T follicular helper cell (primary cell): ENCODE results near the gene TRAP1.
A peak's percentile ranks its signal among the peaks of the same experiment; 100 is the strongest.

Experiments
- DNase-seq: peaks from one replicate; pipeline ENCODE4 v3.0.0-alpha.2; 2020; ENCODE audit warnings: low read depth
- total RNA-seq, 2 experiments: gene quantifications; one replicate each; lab custom pipeline; 2026; lab: John Stamatoyannopoulos, UW

TRAP1 gene
- total RNA-seq: 81.2 to 255 reads per million in 2 experiments

DNA sequence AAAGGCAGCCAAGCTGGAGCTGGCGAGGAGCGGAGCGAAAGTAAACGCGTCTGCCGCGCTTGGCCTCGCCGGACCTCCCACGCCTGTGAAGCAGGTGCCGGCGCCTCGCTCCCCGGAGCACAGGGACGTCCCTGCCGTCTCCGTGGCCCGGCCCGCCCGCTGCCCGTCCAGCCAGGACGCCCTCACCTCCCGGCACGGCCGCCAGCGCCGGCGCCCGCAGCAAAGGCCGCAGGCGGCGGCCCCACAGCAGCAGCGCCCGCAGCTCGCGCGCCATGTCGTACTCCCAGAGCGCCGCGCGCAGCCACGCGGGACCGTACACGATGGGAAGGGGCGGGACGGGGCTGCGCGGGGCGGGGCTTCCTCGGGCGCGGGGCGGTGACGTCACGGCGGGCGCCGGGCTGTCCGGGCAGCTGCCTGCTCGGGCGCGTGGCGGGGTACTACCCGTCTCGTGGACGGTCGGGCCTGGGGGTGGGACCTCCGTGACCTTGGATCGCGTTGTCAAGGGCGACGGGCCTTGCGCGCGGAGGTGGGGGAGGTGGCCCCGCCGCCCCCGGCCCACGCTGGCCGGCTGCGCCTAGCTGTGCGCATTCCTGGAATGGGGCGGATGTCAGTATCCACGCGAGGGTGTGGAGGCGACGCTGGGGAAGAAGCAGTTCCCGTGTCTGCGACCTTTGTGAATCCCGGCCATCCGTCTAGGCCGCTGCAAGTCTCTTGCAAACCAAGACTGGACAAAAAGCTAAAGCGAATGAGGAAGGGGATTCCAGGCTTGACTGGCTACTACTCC, at the start of gene TRAP1:
TSS of gene TRAP1 (minus strand) at position 290 of the 784 bp plus-strand sequence. CDS start at position 274, 16 bp downstream.
- DNase-seq: peak; percentile 87

DNA sequence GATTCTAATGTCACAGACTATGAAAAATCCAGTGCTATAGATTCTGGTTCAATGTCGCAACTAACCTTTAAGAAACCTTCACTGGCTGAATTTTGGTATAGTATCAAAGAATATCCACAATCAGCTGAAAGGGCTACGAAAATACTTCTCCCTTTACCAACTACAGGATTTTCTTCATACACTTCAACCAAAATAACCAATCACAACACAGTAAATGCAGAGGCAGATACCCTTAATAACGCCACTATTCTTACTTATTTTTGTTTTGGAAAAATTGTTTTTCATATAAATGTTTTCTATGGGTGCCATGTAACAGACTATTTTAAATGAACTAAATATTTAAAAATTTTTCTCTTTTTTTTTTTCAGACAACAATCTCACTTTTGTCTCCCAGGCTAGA, 48.9 kb upstream of the TRAP1 start:
- DNase-seq: no peak

DNA sequence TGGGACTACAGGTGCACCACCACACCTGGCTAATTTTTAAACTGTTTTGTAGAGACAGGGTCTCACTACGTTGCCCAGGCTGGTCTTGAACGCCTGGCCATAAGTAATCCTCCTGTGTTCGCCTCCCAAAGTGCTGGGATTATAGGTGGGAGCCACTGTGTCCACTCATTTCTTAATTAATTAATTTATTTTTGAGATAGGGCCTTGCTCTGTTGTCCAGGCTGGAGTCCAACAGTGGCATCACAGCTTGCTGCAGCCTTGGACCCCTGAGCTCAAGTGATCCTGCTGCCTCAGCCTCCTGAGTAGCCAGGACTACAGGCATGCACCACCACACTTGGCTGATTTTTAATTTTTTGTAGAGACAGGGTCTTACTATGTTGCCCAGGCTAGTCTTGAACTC, 47.1 kb upstream of the TRAP1 start:
- DNase-seq: no peak

DNA sequence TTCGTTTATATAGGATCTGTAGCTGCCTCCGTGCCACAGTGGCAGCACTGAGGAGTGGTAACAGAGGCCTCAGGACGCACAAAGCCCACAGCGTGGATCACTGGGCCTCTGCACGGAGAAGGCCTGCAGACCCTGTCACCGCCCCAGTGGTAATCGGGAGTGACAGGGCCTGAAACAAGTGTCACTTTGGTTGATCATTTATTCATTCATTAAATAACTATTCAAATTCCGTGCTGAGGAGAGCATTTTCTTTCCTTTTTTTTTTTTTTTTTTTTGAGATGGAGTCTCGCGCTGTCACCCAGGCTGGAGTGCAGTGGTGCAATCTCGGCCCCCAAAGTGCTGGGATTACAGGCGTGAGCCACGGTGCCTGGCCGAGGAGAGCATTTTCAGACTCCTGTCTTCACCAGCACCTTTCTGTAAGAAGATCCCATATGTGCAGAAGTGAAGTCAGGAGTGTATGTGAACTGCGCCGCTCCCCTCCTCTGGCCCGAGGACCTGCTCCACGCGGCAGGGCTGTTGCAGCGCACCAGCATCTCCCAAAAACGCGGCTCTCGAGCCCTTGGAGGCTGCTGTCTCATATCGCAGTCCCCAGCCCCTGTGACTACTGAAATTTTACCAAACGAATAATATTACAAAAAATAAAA, 44.9 kb upstream of the TRAP1 start:
- DNase-seq: no peak

DNA sequence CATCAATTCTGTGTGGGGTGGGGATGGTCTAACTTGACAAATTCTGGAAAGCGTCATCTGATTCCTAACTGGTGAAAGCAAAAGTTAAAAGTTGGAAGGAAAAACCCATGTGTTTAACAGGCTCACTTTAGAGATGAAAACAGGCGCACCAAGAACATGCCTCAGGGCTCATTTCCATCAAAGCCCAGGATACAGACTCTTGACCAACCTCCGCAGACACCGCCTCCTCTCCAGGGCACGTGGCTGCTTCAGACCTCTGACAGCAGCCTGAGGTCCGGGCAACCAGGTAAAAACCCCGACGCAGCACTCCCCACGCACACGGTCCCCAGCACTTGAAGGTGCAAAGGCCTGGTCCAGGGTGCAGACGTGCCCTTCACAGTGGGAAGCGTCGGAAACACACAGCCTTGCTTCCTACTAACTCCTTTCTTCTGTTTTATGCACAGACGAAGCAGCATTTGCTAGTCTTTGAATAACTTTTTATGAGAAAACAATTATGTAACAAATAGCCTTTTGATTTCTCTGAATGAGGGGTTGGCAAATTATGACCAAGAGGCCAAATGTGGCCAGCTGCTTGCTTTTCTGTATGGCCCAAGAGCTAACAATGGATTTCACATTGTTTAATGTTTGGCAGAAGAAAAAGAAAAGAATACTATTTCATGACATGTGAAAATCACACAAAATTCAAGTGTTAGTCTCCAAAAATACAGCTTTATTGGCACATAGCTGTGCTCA, 44.2 kb upstream of the TRAP1 start:
- no peak for DNase-seq

DNA sequence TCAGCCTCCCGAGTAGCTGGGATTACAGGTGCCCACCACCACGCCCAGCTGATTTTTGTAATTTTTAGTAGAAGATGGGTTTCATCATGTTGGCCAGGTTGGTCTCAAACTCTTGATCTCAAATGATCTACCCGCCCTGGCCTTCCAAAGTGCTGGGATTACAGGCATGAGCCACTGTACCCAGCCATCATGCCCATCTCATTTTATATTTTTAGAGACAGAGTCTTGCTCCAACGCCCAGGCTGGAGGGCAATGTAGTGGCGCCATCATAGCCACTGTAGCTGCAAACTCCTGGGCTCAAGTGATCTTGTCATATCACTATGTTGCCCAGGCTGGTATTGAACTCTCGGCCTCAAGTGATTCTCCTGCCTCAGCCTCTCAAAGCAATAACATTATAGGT, 43.2 kb upstream of the TRAP1 start:
- no peak for DNase-seq

DNA sequence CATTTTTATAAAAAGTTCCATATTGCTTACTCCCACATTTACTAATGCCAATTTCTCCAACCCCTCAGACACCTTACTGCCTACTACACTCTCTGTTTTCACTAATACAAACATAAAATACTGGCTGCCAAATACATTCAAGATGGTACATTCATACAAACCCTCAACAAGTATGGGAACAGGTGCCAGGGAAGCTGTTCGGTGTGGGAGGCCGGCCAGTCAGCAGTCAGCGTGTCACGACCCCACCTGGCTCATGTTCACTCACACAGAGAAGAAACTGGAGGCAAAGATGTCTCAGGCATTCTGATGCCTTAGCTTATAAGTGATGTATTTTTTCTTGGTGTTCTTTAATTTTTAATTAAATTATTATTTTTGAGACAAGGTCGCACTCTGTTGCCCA, 42.4 kb upstream of the TRAP1 start:
- DNase-seq: no peak

DNA sequence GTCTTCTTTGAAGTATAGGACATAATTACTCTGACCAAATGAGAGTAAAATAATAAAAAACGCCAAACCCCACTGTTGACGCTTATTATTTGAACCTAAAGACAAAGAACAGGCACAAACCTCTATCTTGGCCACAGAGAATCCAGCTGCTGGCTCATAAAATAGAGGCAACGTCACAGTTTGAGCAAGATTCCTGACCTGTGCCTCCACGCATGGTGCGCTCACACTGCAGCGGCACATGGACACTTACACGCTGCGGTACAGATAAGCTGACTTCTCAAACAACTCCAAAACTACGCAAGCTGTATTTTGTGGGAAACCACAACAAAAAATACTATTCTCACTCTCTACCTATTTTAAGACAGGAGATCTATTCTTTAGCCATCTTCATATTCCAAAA, 38.8 kb upstream of the TRAP1 start:
- no peak for DNase-seq

DNA sequence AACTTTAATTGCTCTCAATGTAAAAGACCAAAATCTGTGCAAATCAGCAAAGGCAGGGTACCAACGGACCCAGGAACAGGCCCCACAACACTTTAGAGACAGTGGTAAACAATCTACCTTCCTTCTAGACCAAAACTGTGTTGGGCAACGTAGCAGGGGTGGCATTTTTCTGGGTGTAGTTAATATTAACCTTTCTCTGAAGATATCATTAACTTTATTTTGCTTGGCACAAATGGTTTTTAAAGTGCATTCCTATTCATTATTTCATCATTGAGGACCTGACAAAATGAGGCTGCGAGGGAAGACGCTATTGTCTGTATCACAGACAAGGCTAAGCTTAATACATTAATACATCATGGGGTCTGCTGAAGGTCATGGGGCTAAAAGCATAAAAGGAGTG, 37.9 kb upstream of the TRAP1 start:
- DNase-seq: no peak

DNA sequence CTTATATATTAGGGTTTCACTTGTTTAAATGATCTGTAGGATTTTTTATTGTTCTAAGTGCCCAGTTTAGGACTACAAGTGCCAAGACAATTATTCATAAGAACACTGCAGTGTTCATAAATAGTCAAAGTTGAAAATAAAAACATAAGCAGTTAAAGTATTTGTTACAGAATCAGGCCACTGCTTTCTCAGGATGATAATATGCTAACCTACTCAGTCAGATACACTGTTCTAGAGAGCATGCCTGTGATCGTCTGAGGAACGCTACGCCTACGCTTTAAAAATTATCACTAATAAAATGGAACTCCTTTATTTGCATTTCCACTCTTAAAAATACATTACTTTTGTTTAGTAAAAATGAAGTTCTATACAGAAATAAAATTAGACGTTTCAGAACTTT, 37.4 kb upstream of the TRAP1 start:
- DNase-seq: no peak

DNA sequence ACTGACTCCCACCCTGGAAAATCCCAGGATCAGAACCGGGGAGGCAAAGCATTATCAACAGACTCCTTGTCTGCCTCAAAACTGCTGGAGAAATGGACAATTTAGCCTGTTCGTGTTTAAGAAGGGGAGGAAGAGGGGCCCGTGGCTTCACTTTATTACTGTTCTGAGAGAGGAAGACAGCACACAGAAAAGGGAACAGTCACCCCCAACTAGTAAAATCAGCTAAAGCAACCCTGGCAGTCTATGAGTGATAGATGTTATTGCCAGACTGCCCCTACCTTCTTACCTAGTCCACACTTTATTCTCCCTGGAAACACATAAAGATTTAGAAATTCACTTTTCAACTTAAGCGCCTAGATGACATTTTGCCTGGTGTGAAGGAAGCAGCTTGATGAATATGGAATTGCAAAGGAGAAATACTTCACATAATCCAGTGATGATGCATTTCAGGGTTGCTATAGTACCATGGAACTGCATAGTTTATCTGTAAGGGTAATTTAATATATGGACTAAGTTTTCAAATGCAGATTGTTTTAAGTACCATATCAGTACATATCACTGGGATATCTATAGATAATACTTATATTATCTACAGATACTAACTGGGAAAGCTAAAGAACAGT, 36.9 kb upstream of the TRAP1 start:
- no peak for DNase-seq

DNA sequence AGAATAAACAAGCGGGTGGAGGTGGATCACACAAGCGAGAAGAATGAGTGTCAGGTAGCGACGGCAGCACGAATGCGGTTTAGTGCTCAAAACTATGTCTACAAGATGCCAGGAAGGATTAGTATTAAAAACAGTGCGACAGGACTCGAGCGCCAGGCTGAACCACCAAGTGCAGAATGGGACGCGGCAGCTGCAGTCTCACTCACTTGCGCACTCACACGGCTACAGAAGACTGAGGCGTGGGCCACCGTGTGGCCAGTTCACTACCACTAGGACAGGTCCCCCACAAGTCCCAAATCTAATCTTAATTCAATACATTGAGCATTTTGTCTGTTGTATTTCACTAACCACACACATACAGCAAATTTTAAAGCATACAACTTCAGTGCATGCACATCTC, 35.7 kb upstream of the TRAP1 start:
- DNase-seq: no peak

DNA sequence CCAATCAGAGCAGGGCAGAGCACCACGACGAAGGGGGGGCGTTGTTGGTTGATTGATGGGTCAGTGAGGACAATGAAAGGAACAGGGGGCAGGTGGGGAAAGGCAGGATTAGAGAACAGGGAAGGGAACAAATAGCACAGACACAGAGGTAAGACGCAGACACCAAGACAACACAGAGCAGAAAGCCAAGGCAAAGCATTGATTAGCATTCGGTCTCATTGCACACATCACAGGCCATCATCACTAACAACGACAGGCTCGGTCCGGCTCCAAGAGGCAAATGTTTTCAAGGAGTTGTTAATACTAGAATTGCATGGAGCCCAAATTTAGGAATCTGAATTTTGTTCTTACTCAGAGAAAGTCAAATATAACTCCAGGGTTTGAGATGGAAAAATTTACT, 34.6 kb upstream of the TRAP1 start:
- no peak for DNase-seq

DNA sequence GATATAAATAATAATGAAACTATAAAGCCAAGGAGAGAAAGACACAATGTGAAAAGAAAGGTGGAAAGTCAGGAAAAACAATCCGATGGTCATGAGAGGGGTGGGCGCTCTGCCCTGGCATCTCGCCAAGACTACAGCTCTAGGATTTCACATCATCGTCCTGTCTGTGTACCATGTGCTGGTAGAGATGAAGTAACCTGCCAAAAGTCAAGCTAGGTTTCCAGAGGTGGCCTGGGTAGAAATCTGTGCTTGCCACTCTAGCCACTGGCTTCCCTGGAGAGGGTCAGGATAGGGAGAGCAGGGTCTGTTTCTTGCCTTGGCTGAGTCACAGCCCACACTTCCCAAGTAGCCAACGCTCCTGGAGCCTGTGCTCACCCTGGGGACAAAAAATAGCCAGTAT, 31.0 kb upstream of the TRAP1 start:
- no peak for DNase-seq

DNA sequence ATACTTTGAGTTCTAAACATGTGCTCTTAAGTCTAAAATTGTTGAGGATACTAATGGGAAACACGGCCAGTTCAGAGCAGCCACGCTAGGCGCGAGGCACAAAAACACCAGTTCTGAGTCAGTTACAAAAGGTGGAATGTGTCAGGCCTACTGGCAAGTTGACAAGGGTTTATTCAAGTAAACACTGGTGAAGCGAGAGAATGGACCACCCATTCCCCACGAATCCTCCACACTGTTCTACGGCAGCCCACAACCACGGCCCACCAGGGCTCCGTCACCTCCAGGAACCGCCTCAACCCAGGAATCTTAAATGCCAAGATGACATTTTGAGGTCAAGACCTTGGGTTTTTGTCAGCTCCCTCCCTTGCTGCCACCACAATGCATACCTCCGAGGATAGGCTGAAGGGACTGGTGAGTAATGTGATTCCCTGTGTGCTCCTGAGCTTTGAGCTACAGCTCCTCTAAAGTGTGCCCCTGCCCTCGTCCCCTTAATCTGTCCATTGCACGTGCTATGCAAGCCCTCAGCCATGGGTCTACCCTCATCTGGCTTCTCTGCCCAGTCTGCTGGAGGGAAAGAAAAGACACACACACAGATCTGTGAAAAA, 28.5 kb upstream of the TRAP1 start:
- DNase-seq: no peak

DNA sequence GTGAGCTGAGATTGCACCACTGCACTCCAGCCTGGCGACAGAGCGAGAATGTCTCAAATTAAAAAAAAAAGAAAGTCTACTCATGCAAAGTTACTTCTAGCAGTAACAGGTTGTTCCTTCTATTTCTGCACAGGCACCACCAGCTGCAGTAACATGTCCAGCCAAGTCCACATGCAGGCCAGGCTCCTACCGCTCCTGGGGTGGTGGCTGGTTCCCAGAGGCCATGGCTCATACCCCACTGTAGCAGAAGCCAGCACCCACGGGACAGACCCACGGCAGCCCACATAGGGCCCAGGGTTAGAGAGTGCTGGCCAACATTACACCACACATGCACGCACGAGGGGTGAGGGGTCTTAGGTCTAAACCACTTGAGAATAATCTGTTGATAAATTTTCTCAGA, 26.7 kb upstream of the TRAP1 start:
- no peak for DNase-seq

DNA sequence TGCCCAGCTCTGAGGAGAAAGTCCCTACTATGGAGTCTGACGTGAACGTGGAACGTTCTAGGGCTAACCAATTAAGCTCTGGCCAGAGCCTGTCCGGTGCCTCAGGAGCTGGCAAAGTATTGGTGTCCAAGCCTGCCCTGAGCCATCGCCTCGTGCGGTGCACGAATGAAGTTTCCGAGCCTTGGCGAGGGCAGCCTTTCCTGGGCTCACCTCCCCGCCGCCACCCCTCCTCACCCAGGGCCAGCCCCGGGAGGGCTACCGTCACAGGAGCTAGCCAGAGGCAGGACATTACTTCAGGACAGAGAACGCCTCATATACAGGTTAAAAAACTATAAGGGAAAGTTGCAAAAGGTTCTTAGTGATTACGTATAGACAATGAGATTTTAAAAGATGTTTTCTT, 23.6 kb upstream of the TRAP1 start:
- DNase-seq: no peak

DNA sequence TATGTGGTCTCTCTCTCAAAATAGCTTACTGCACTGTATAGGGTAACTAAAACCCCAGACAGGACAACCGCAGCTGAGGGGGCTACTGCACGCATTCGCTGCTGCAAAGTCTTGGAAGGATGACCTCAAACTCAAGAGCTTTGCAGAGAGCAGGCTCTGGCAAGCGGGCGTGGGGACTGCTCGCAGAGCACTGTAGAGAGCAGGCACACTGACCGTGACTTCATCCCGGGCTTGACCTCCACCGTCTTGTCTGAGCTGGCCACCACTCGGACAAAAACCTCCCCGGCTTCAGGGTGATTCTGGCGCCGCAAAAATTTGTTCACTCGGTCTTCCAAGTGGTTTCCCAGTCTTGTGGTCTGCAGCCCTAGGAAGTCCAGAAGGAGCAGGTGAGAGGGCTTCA, 22.9 kb upstream of the TRAP1 start:
- no peak for DNase-seq

DNA sequence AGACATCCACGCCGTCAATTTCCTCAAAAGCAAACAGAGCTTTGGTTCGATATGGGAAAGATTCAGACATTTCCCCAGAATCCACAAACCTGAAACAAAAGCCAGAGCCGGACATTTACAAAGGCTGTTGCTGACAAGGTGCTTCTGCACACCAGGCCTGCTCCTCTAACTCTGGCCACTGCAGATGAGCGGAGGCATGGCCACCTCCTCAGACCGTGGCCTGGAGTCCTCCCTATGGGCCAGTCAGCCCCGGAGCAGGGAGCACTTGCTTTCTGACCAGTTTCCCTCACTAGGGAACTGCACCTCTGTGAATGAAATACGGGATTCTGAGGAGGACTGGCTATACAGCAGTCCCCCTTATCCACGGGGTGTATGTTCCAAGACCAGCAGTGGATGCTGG, 22.3 kb upstream of the TRAP1 start:
- no peak for DNase-seq

DNA sequence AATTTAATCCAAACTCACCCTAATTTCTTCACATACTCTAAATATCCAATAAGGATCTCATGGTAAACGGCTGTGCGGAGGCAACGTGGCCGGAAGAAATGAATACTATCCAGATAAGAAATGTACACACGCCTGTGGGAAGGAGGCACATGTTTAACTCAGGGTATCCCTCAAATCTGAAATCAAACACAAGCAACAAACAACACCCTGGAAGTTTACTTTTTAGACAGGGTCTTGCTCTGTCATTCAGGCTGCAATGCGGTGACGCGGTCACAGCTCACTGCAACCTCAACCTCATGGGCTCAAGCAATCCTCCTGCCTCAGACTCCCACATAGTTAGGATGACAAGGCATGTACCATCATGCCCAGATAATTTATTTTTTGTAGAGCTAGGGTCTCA, 21.2 kb upstream of the TRAP1 start:
- DNase-seq: no peak

DNA sequence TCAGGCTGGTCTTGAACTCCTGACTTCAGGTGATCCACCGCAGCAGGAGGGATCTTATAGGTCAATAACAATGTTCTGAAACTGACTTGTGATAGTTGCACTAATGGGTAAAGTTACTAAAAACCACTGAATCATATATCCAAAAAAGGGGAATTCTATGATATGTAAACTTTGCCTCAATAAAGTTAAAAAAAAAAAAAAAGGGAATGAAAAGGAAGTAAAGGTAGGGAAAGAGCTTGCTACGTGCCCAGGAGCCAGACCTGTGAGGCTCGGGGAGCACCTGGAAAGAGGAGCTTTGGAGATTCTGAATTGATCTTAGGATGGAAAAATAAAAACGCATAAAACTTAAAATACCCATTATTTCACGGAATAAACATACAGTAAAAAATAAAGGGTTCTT, 20.8 kb upstream of the TRAP1 start:
- DNase-seq: no peak

DNA sequence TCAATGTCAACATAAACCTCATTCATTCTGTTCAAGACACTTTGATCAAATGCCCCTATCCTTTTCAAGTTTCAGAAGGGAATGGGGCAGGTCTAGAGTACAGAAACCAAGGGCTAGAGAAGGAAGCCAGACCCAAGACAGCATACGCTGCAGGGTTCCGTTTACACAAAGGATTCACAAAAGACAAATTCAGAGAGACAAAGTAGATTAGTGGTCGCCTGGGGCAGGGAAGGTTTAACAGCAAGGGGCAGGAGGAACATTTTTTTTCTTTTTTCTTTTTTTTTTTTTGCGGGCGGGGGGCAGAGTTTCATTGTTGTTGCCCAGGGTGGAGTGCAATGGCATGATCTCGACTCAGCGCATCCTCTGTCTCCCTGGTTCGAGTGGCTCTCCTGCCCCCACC, 19.9 kb upstream of the TRAP1 start:
- DNase-seq: no peak
